Measurements from ENCODE around the gene CAPN8.

CAPN8 gene

DNA sequence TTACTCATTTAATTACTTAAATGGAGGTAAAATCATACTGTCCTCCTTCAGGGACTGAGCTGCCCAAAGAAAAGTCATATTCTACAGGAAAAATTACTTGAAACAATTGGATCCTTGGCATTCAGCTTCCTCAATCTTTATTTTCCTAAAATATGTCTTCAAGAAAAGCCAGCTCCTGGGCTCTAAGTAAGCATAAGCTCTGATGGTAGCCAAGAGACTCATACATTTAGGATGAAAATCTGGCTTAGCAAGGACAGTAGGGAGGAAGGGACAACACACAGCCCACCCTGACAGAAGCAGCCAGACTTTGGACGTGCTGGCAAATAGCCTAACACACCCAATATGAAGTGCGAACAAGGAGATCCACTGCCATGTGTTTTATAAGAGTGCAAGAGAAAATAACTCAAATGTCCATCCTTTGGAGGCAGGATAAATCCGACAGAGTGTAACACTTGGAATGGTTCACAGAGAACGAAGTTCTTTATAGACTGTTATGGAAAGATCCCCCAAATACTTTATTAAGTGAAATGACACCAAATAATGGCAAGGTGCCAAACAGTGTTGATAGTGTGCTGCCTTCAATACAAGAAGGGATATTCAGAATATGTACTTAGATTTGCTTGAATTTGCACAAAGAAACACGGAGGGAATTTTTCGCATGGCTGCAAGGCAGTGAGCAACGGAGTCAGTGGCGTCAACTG lies 14.1 kb downstream of the CAPN8 start:
- H3K9ac ChIP-seq = no peak overlapping the region
- peak overlapping the region; percentile 1 to 90 (median 83); a peak in 21 of 22 replicates for H3K4me2 ChIP-seq
- peak overlapping the region in 1 of 11 experiments; percentile 42; a peak in 1 of 22 replicates for H3K27ac ChIP-seq
- H3K4me3 ChIP-seq = no peak overlapping the region
- no peak for TF ChIP-seq Cebpa-rat (IDR thresholded peaks at IDR 0.05)
- H3K4me1 ChIP-seq = peaks cover 22 to 34% (median 28%) of the 10 kb centered on the region in 10 experiments
- peaks cover 0 to 13% (median 4%) of the 10 kb centered on the region in 11 experiments; a peak in 7 of 22 replicates for H3K9me3 ChIP-seq (replicated peaks in 1 of 11)
- no peaks in the 10 kb centered on the region for H4K20me1 ChIP-seq
- no peaks in the 10 kb centered on the region for H3K27me3 ChIP-seq
- H3K36me3 ChIP-seq = no peaks in the 10 kb centered on the region

DNA sequence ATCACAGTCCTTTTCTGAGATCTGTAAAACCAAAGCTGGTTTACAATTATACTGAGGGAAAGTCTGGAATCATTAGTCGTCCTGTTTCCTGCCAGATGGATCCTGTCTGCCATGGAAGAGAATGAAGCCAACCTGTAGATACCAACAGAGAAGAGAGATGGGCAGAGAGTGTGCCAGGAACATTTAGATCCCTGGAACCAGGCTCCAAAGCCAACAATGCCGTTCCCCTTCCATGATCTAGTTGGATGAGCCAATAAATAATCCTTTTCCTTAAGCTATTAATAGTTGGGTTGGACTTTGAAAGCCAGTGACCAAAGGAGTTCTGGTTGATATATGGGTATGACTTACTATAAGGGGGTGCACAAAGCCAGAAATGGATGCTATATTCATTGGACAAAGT lies 15.0 kb downstream of the CAPN8 start:
- Histone ChIP-seq H3K4me3 (no peak overlapping the region), H4K20me1 (no peaks in the 10 kb centered on the region), H3K9ac (no peak overlapping the region), H3K4me1 (peaks cover 22 to 43% (median 34%) of the 10 kb centered on the region in 10 experiments), H3K36me3 (no peaks in the 10 kb centered on the region), H3K4me2 (no peak overlapping the region), H3K27ac (no peak overlapping the region), H3K27me3 (no peaks in the 10 kb centered on the region), H3K9me3 (replicated peaks in 1 of 11) (peaks cover 0 to 13% (median 4%) of the 10 kb centered on the region in 11 experiments; a peak in 7 of 22 replicates)
- TF ChIP-seq Cebpa-rat (IDR thresholded peaks at IDR 0.05) = no peak

DNA sequence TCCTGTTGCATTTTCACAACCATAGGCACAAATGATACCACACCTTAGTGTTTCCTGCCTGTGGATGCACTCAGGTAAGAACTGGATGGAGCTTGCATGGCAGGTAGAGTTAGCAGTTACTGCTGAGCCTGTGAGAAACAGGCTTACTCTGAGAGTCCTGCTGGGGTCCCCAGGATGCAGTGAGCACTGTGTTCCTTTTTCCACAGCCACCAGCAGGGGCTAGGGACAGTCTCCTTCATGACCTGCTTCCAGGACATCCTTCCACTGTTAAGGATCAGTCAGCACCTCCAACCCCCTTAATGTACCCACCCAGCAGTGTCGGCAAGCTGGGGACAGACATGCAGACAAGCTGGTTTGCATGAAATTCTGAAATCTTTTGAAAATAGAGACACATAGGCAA lies 16.3 kb downstream of the CAPN8 start:
- Histone ChIP-seq H3K4me2 (no peak overlapping the region), H3K9ac (no peak overlapping the region), H4K20me1 (no peaks in the 10 kb centered on the region), H3K27ac (no peak overlapping the region), H3K27me3 (no peaks in the 10 kb centered on the region), H3K36me3 (no peaks in the 10 kb centered on the region), H3K4me1 (peaks cover 22 to 43% (median 34%) of the 10 kb centered on the region in 10 experiments), H3K4me3 (no peak overlapping the region), H3K9me3 (replicated peaks in 1 of 11) (peaks cover 0 to 13% (median 4%) of the 10 kb centered on the region in 11 experiments; a peak in 7 of 22 replicates)
- TF ChIP-seq Cebpa-rat (IDR thresholded peaks at IDR 0.05) = no peak

DNA sequence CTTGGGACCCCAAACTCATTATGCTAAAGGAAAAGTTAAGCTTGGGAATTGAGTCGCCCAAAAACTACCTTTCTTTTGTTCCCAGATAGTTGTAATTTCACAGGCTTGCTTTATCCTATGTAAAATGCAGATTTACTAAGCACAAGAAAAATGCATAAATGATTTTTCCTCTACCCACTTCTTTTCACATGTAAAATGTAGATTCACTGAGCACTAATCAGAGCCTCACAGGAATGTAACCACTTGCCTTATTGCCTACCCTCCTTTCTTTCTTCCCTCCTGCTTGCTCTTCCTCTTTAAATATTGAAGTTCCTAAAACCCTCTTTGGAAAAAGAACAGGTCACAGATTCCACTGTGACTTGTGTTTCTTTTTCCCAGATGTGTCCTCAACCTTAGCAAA lies 18.3 kb downstream of the CAPN8 start:
- peak overlapping the region in 1 of 11 experiments; percentile 21; a peak in 3 of 22 replicates for H3K4me2 ChIP-seq
- no peak overlapping the region for H3K9ac ChIP-seq
- H3K36me3 ChIP-seq = no peaks in the 10 kb centered on the region
- no peak for TF ChIP-seq Cebpa-rat (IDR thresholded peaks at IDR 0.05)
- no peak overlapping the region for H3K4me3 ChIP-seq
- no peaks in the 10 kb centered on the region for H4K20me1 ChIP-seq
- no peaks in the 10 kb centered on the region for H3K27me3 ChIP-seq
- peaks cover 0 to 13% (median 4%) of the 10 kb centered on the region in 11 experiments; a peak in 7 of 22 replicates for H3K9me3 ChIP-seq (replicated peaks in 1 of 11)
- H3K27ac ChIP-seq = no peak overlapping the region
- peaks cover 8 to 30% (median 19%) of the 10 kb centered on the region in 10 experiments for H3K4me1 ChIP-seq

DNA sequence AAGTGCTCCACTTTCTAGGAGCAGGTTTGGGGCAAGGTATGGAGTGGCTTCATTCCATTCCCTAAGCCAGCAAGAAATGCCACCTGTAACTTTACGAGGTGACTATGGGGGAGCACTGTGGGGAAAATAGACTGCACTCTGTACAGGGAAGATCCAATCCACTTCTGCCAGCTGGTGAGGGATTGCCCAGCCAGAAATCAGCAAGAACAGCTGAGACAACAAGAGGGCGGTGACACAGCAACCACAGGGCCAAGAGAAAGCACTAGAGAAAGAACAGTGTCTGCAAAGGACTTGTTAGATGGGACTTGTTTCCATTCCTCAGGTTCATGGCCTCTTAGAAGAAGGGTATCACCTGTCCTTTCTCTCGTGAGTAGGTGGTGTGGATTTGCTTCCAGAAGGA lies 19.6 kb downstream of the CAPN8 start:
- Histone ChIP-seq H3K4me3 (no peak overlapping the region), H3K9ac (no peak overlapping the region), H3K27me3 (no peaks in the 10 kb centered on the region), H3K27ac (no peak overlapping the region), H3K4me2 (peak overlapping the region in 10 of 11 experiments; percentile 24 to 60 (median 48); a peak in 19 of 22 replicates), H3K9me3 (replicated peaks in 1 of 11) (peaks cover 0 to 13% (median 5%) of the 10 kb centered on the region in 11 experiments; a peak in 10 of 22 replicates), H3K36me3 (no peaks in the 10 kb centered on the region), H4K20me1 (no peaks in the 10 kb centered on the region), H3K4me1 (peaks cover 8 to 33% (median 10%) of the 10 kb centered on the region in 10 experiments)
- TF ChIP-seq Cebpa-rat (IDR thresholded peaks at IDR 0.05) = no peak

DNA sequence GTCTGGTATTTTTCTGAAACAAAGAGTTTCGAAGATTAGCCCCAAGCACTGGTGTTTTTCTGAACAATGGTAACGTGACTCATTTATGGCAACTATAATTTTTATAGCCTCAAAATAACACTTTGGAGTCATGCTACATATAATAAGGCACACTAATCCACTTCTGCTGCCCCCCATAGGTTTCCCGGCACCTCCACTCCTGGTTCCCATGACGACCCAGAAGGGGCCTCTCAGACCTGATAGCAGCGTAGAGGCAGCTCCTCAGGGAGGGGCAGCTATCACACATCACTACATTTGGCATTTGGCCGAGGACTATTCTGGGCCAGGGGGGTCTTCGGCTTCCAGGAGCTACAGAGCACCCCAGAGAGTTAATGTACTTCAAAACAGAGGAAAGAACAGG lies 23.3 kb downstream of the CAPN8 start:
- no peaks in the 10 kb centered on the region for H3K36me3 ChIP-seq
- H3K4me2 ChIP-seq = no peak overlapping the region
- H3K9me3 ChIP-seq (replicated peaks in 1 of 11) = peaks cover 7 to 28% (median 19%) of the 10 kb centered on the region in 11 experiments; a peak in 18 of 22 replicates
- no peaks in the 10 kb centered on the region for H3K27me3 ChIP-seq
- H3K4me3 ChIP-seq = no peak overlapping the region
- no peak for TF ChIP-seq Cebpa-rat (IDR thresholded peaks at IDR 0.05)
- H3K4me1 ChIP-seq = peaks cover 8 to 39% (median 11%) of the 10 kb centered on the region in 10 experiments
- no peak overlapping the region for H3K27ac ChIP-seq
- no peaks in the 10 kb centered on the region for H4K20me1 ChIP-seq
- H3K9ac ChIP-seq = no peak overlapping the region

DNA sequence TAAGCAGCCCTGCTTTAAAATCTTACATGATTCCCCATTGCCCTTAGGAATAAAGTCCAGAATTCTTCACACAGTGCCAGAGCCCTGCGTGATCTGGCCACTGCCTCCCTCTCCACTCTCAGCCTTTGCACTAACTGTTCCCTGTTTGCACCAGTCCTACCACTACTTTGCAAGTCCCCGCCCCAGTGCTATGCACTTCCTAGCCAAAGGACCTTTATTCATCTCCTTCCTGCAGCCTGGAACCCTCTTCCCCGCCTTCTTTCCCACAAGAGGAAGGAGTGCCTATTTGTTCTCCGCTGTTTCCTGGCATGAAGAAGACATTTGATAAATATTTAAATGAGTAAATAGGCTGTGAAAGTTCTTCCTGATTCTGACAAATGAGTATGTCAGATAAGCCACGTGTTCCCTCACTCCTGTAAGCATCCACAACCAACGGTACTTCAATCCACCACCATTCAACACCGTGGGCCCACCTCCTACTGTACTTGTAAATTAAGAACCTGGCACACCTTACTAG lies 23.9 kb downstream of the CAPN8 start:
- Histone ChIP-seq H3K4me1 (peaks cover 6 to 32% (median 8%) of the 10 kb centered on the region in 10 experiments), H3K4me2 (peak overlapping the region in 2 of 11 experiments; percentile 18 to 53; a peak in 3 of 22 replicates), H3K36me3 (no peaks in the 10 kb centered on the region), H3K4me3 (no peak overlapping the region), H4K20me1 (no peaks in the 10 kb centered on the region), H3K27me3 (no peaks in the 10 kb centered on the region), H3K9ac (no peak overlapping the region), H3K9me3 (replicated peaks in 1 of 11) (peaks cover 7 to 30% (median 19%) of the 10 kb centered on the region in 11 experiments; a peak in 18 of 22 replicates), H3K27ac (no peak overlapping the region)
- TF ChIP-seq Cebpa-rat (IDR thresholded peaks at IDR 0.05) = no peak

DNA sequence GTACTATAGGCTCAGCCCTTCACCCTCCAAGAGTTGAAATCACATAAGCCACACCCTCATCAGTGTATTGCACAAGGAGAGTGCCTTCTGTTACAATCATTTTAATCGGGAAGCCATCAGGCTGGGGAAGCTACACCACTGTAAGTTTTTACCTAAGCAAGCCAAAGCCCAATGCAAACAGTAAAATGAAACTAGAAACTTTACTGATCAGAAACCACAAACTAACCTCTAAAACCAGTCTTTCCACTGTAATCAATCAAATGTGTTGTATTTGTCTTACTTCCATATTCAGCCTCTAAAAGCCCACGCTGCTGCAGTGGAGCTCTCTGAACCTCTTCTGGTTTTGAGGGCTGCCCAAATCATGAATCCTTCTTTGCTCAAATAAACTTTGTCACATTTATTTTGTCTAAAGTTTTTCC lies 26.2 kb downstream of the CAPN8 start:
- peaks cover 0 to 22% (median 0%) of the 10 kb centered on the region in 10 experiments; a peak in 8 of 20 replicates for H3K4me1 ChIP-seq
- no peak for TF ChIP-seq Cebpa-rat (IDR thresholded peaks at IDR 0.05)
- H3K4me3 ChIP-seq = no peak overlapping the region
- no peaks in the 10 kb centered on the region for H4K20me1 ChIP-seq
- no peaks in the 10 kb centered on the region for H3K27me3 ChIP-seq
- no peak overlapping the region for H3K27ac ChIP-seq
- H3K9me3 ChIP-seq (replicated peaks in 1 of 11) = peaks cover 16 to 40% (median 27%) of the 10 kb centered on the region in 11 experiments; a peak in 21 of 22 replicates
- H3K36me3 ChIP-seq = no peaks in the 10 kb centered on the region
- H3K9ac ChIP-seq = no peak overlapping the region
- 0 out of 22 replicates have a peak overlapping the region, but pooled peaks of 1 of the 11 experiments have one; percentile 28 for H3K4me2 ChIP-seq

DNA sequence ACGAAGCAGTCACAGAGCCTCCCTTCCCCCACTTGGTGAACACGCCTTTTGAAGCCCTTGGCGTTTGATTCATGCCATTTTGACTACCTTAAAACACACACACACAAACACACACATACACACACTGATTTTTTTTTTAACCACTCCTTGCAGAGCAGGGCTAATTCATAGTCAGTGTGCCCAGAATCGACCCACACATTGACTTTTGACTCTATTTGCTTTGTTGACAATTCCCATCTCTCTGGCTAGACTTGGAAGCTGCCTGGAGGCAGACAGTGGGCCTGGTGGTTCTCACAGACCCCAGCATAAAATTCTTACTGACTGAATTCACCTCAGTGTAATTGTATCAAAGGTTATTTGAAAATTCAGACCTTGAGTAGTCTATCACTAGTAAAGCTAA lies 30.3 kb downstream of the CAPN8 start:
- Histone ChIP-seq H3K27me3 (no peaks in the 10 kb centered on the region), H3K36me3 (no peaks in the 10 kb centered on the region), H3K27ac (no peak overlapping the region), H3K4me1 (peaks cover 0 to 22% (median 15%) of the 10 kb centered on the region in 10 experiments; a peak in 17 of 20 replicates), H3K9me3 (replicated peaks in 1 of 11) (peaks cover 14 to 40% (median 25%) of the 10 kb centered on the region in 11 experiments; a peak in 21 of 22 replicates), H3K4me2 (no peak overlapping the region), H3K4me3 (no peak overlapping the region), H4K20me1 (no peaks in the 10 kb centered on the region), H3K9ac (no peak overlapping the region)
- no peak for TF ChIP-seq Cebpa-rat (IDR thresholded peaks at IDR 0.05)

Measured in BLaER1 treated with 17β-estradiol and CSF1 and Interleukin-3, amounts not matched to agents 10 nM and 100 nM (cell line).